Epithelial cell of esophagus (primary cell): ENCODE data around the gene ABI3.

ENCODE experiments used
- DNase-seq: peaks from one replicate; pipeline ENCODE4 v3.0.0; 2010; ENCODE audit warnings: low read depth
- H3K4me3 ChIP-seq: 2 replicates; pipeline ENCODE4 v1.5.1; 2011; ENCODE audit warnings: mild to moderate bottlenecking, low read length, control low read depth
- TF ChIP-seq, protein P1 (sequence below): IDR thresholded peaks from 2 replicates; pipeline ENCODE4 v1.5.1; 2011; ENCODE audit warnings: low read depth, mild to moderate bottlenecking, low read length, control low read depth, inconsistent platforms; ENCODE audit not compliant: insufficient read depth; ENCODE audit errors: missing control alignments

ABI3 gene

DNA sequence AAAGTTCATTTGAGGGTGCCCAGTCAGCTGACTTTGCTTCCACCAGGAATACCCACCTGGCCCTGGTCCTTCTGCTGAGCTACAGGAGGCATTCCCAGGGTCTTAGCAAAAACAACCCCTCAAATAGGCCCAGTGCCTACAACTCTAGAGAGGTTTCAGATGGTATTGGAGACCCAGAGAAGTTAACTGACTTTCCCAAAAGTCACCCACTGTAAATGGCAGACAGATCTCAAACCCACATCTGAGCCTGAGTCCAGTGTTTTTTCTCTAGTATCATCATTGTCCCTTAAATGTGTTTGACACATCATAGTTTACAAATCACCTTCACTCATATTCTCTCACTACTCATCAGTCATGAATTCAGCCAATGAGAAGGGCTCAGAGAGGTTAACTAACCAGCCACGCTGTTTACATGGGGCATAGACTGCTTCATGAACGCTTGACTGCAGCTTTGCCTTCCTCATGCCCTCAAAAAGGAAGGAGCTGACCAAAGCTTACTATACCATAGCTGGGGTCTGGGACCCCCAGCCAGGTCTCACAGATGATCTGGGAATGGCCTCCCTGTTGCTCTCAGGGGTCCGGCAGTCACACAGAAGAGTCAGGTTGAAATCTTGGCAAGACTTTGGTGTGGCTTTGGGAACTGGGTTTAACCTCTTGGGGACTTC is 16.4 kb downstream of the ABI3 start:
- TF ChIP-seq, protein P1, sequence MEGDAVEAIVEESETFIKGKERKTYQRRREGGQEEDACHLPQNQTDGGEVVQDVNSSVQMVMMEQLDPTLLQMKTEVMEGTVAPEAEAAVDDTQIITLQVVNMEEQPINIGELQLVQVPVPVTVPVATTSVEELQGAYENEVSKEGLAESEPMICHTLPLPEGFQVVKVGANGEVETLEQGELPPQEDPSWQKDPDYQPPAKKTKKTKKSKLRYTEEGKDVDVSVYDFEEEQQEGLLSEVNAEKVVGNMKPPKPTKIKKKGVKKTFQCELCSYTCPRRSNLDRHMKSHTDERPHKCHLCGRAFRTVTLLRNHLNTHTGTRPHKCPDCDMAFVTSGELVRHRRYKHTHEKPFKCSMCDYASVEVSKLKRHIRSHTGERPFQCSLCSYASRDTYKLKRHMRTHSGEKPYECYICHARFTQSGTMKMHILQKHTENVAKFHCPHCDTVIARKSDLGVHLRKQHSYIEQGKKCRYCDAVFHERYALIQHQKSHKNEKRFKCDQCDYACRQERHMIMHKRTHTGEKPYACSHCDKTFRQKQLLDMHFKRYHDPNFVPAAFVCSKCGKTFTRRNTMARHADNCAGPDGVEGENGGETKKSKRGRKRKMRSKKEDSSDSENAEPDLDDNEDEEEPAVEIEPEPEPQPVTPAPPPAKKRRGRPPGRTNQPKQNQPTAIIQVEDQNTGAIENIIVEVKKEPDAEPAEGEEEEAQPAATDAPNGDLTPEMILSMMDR = no peak
- no peak for DNase-seq
- H3K4me3 ChIP-seq = no peak overlapping the region

GRCh38 chr17:49227436-49228261 is 17.1 kb downstream of the ABI3 start:
- no peak overlapping the region for H3K4me3 ChIP-seq
- TF ChIP-seq, protein P1 = peak; percentile 91
- DNase-seq = peak; percentile 69

DNA sequence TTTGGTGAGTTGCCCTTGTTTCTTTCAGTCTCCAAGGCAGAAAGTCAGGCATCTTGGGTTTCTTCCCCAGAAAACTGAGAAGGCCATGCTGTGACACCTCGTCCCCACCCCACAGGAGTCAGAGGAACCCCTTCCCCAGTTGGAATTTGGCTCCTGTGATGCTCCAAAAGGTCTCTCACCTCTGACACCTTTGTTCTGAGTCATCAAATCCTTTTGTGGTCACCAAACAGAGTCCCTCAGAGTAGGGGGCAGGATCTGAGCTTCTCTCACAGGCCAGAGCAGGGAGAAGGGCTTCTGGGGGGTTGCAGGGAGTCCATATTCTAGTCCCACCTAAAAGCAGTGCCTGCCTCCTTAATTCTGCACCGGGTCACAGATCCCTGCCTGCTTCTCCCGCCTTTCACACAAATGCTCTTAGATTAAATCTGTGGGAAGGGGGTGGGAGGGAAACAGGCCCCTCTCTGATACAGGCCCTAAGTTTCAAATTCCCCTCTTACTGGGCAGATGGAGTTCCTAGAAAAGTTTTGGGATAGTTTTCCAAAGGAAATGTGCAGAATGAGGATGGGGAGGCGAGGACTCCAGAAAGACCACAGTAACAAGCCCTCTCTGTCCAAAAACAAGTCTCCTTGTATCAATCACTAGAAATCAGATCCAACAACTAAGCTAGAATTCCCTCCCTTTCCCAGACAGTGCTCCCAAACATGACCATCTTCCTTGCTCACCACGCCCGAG is 18.7 kb downstream of the ABI3 start:
- DNase-seq = no peak

GRCh38 chr17:49229805-49230600 is 19.5 kb downstream of the ABI3 start:
- no peak for DNase-seq
- H3K4me3 ChIP-seq = peak overlapping the region; percentile 47
- TF ChIP-seq, protein P1 = no peak

More for the DNA sequence above, 18.7 kb downstream of the ABI3 start:
- H3K4me3 ChIP-seq = no peak overlapping the region
- TF ChIP-seq, protein P1 = no peak

- TF ChIP-seq, protein P1 = no peak
- H3K4me3 ChIP-seq = peak within 1 kb of the TSS; percentile 47
- DNase-seq = peak; percentile 74
Measured at GRCh38 chr17:49230636-49231562, 20.4 kb downstream of the ABI3 start, which contains the start of gene PHOSPHO1. Gene PHOSPHO1 (minus strand): TSS chr17:49230787. CDS start chr17:49226691, 4,096 bp downstream.
